H9 (cell line): ENCODE results near the gene SPAG7. TPM values are rescaled to one million over a fixed set of nuclear protein-coding genes. Genes with fewer than 3 reads are reported as not detected.

Experiments
- DNase-seq: peaks from one replicate; pipeline ENCODE4 v3.0.0-alpha.2; 2017
- H2AFZ ChIP-seq: one replicate; pipeline ENCODE4 v1.6.1; 2013; ENCODE audit warnings: mild to moderate bottlenecking, low read length, control low read depth, moderate library complexity
- H2AK5ac ChIP-seq: 2 replicates; pipeline ENCODE4 v1.6.1; 2013; ENCODE audit warnings: low read length, control low read depth, mixed read lengths; ENCODE audit not compliant: insufficient read length
- H2BK120ac ChIP-seq: one replicate; pipeline ENCODE4 v1.6.1; 2013; ENCODE audit warnings: low read depth, mild to moderate bottlenecking, low read length, control low read depth, inconsistent platforms; ENCODE audit not compliant: poor library complexity, severe bottlenecking
- H2BK12ac ChIP-seq: 2 replicates; pipeline ENCODE4 v1.6.1; 2013; ENCODE audit warnings: low read length, control low read depth, mixed read lengths, low read depth; ENCODE audit not compliant: insufficient read length
- H2BK15ac ChIP-seq: 2 replicates; pipeline ENCODE4 v1.6.1; 2013; ENCODE audit warnings: low read depth, low read length, control low read depth
- H2BK20ac ChIP-seq: one replicate; pipeline ENCODE4 v1.6.1; 2013; ENCODE audit warnings: low read depth, mild to moderate bottlenecking, low read length, control low read depth, inconsistent platforms; ENCODE audit not compliant: poor library complexity, severe bottlenecking
- H2BK5ac ChIP-seq: 2 replicates; pipeline ENCODE4 v1.6.1; 2013; ENCODE audit warnings: low read length, control low read depth, mixed read lengths; ENCODE audit not compliant: insufficient read length
- H3K14ac ChIP-seq: 2 replicates; pipeline ENCODE4 v1.6.1; 2013; ENCODE audit warnings: low read length, control low read depth; ENCODE audit not compliant: insufficient read depth
- H3K18ac ChIP-seq: 2 replicates; pipeline ENCODE4 v1.6.1; 2013; ENCODE audit warnings: low read depth, mild to moderate bottlenecking, mixed read lengths, low read length, control low read depth; ENCODE audit not compliant: insufficient read length
- H3K23ac ChIP-seq: 2 replicates; pipeline ENCODE4 v1.6.1; 2013; ENCODE audit warnings: low read length, control low read depth, mixed read lengths, low read depth; ENCODE audit not compliant: insufficient read length
- H3K23me2 ChIP-seq: 2 replicates; pipeline ENCODE4 v1.6.1; 2013; ENCODE audit warnings: low read depth, mild to moderate bottlenecking, mixed read lengths, low read length, control low read depth; ENCODE audit not compliant: insufficient read length, poor library complexity, severe bottlenecking
- H3K27ac ChIP-seq: 2 replicates; pipeline ENCODE4 v1.5.1; 2013; ENCODE audit warnings: low read length, control low read depth, mixed read lengths, low read depth; ENCODE audit not compliant: insufficient read length
- H3K27me3 ChIP-seq: 2 replicates; pipeline ENCODE4 v1.6.1; 2013; ENCODE audit warnings: low read length, control low read depth, inconsistent platforms; ENCODE audit not compliant: insufficient read depth
- H3K4ac ChIP-seq: 2 replicates; pipeline ENCODE4 v1.6.1; 2013; ENCODE audit warnings: low read depth, mild to moderate bottlenecking, control low read depth, inconsistent platforms, low read length, moderate library complexity
- H3K4me1 ChIP-seq: 2 replicates; pipeline ENCODE4 v1.6.1; 2013; ENCODE audit warnings: low read length, control low read depth, inconsistent platforms; ENCODE audit not compliant: insufficient read depth
- H3K4me2 ChIP-seq: 2 replicates; pipeline ENCODE4 v1.6.1; 2013; ENCODE audit warnings: low read length, control low read depth, mixed read lengths; ENCODE audit not compliant: insufficient read length, insufficient read depth
- H3K56ac ChIP-seq: 2 replicates; pipeline ENCODE4 v1.6.1; 2013; ENCODE audit warnings: low read depth, mild to moderate bottlenecking, mixed read lengths, low read length, control low read depth; ENCODE audit not compliant: insufficient read length
- H3K79me1 ChIP-seq: 2 replicates; pipeline ENCODE4 v1.6.1; 2013; ENCODE audit warnings: low read depth, mild to moderate bottlenecking, moderate library complexity, low read length, control low read depth, inconsistent platforms; ENCODE audit not compliant: insufficient read depth, poor library complexity, severe bottlenecking
- H3K79me2 ChIP-seq: 2 replicates; pipeline ENCODE4 v1.6.1; 2013; ENCODE audit warnings: low read length, control low read depth, inconsistent platforms; ENCODE audit not compliant: insufficient read depth
- H3K9ac ChIP-seq: 2 replicates; pipeline ENCODE4 v1.6.1; 2013; ENCODE audit warnings: low read length, control low read depth, mixed read lengths; ENCODE audit not compliant: insufficient read length; ENCODE audit errors: extremely low read depth
- H3K9me3 ChIP-seq: one replicate; pipeline ENCODE4 v1.6.1; 2013; ENCODE audit warnings: low read depth, low read length, inconsistent platforms; ENCODE audit not compliant: control insufficient read depth
- H3T11ph ChIP-seq: one replicate; pipeline ENCODE4 v1.6.1; 2013; ENCODE audit warnings: mild to moderate bottlenecking, low read length, control low read depth, inconsistent platforms
- H4K20me1 ChIP-seq: one replicate; pipeline ENCODE4 v1.6.1; 2013; ENCODE audit not compliant: control insufficient read depth, insufficient read length, insufficient read depth
- H4K5ac ChIP-seq: 2 replicates; pipeline ENCODE4 v1.6.1; 2013; ENCODE audit warnings: low read depth, mild to moderate bottlenecking, mixed read lengths, low read length, control low read depth; ENCODE audit not compliant: insufficient read length
- H4K8ac ChIP-seq: replicated peaks from 2 replicates; pipeline ENCODE4 v1.6.1; 2013; ENCODE audit warnings: low read length, control low read depth, mixed read lengths, low read depth; ENCODE audit not compliant: insufficient read length
- H4K91ac ChIP-seq: 2 replicates; pipeline ENCODE4 v1.6.1; 2013; ENCODE audit warnings: low read depth, mild to moderate bottlenecking, moderate library complexity, mixed read lengths, low read length, control low read depth; ENCODE audit not compliant: insufficient read length
- H3K27ac Mint-ChIP-seq, 3 experiments: 2 replicates in 2 of 3; 3 replicates in 1 of 3; pipeline ENCODE4 v1.8.0; 2020 to 2021; ENCODE audit warnings: mixed read lengths in 3 of 3, mild to moderate bottlenecking in 1 of 3, moderate library complexity in 1 of 3
- H3K27me3 Mint-ChIP-seq: 2 replicates; pipeline ENCODE4 v1.8.0; 2021; ENCODE audit warnings: low read depth, mild to moderate bottlenecking, moderate library complexity, mixed read lengths
- H3K36me3 Mint-ChIP-seq, 3 experiments: 2 replicates in 2 of 3; 3 replicates in 1 of 3; pipeline ENCODE4 v1.8.0; 2020 to 2021; ENCODE audit warnings: low read depth in 3 of 3, mixed read lengths in 3 of 3; ENCODE audit not compliant: insufficient read depth in 1 of 3
- H3K4me1 Mint-ChIP-seq, 2 experiments: 2 replicates each; pipeline ENCODE4 v1.8.0; 2020; ENCODE audit warnings: mixed read lengths in 2 of 2
- H3K4me3 Mint-ChIP-seq, 2 experiments: 2 replicates in 1 of 2; 3 replicates in 1 of 2; pipeline ENCODE4 v1.8.0; 2020 to 2021; ENCODE audit warnings: mild to moderate bottlenecking in 2 of 2, mixed read lengths in 2 of 2, moderate library complexity in 1 of 2
- H3K9me3 Mint-ChIP-seq, 2 experiments: 2 replicates in 1 of 2; 3 replicates in 1 of 2; pipeline ENCODE4 v1.8.0; 2020; ENCODE audit warnings: mild to moderate bottlenecking in 2 of 2, mixed read lengths in 2 of 2, moderate library complexity in 1 of 2
- WGBS: extraction: QIAGEN DNeasy Blood & Tissue Kit; methylation state at CpG from one replicate; pipeline ENCODE4 v1.1.7; 2013; ENCODE audit warnings: missing lambda C conversion rate, low lambda C conversion rate, mixed read lengths; ENCODE audit not compliant: insufficient read length; ENCODE audit errors: extremely low coverage; 5-methylcytosine and 5-hydroxymethylcytosine counted together
- total RNA-seq: library from RNA; stranded (reverse); gene quantifications from 2 replicates; pipeline ENCODE4 v1.2.1, GENCODE V29; 2021
- TF ChIP-seq, protein P1 (sequence below): fragments of 200-600 bp; sonication (generic); conservative IDR thresholded peaks from 3 replicates; pipeline ENCODE4 v1.8.0; 2021; ENCODE audit warnings: antibody characterized with exemption, mild to moderate bottlenecking

Gene SPAG7
- total RNA-seq, 1 experiment from 2014 or later, result 102 TPM

DNA sequence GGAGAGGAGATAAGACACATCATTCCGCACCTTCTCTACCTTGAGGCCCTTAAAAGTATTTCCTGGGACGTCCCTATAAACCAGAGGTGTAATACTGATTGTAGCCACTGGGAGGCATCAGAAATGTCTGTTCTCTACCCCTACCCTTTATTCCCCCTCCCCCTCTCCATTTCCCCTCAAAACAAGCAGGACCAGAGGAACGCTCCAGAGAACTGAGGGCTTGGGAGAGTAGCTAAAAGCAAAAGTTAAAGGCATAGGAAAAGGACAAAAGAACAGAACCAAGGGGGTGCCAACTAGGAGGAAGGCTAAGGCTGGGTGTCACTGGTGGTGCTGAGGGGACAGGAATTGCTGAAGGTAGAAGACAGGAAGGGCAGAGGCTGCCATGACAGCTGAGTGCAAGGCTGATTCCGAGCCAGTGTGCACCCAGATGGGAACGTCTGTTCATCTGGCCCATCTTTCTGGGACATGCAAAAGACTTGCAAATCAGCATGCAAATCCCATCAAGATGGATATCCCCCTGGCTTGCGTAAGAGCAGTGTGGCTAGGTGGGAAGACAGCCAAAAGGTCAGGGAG lies 13.1 kb upstream of the SPAG7 start:
- no peak overlapping the region for H3T11ph ChIP-seq
- no peaks in the 10 kb centered on the region for H4K20me1 ChIP-seq
- no peak overlapping the region for H3K27ac ChIP-seq
- no peaks in the 10 kb centered on the region for H3K9me3 ChIP-seq
- no CpG with 5 or more reads among the region's 6 CpGs for WGBS
- no peak overlapping the region for H3K9ac ChIP-seq
- H3K27me3 ChIP-seq, result peaks cover 12% of the 10 kb centered on the region; the same call in 1 of the 2 replicates
- no peak overlapping the region for H3K18ac ChIP-seq
- no peak overlapping the region for H4K91ac ChIP-seq
- H2BK12ac ChIP-seq, result no peak overlapping the region
- H3K23me2 ChIP-seq, result no peaks in the 10 kb centered on the region
- TF ChIP-seq, protein P1, sequence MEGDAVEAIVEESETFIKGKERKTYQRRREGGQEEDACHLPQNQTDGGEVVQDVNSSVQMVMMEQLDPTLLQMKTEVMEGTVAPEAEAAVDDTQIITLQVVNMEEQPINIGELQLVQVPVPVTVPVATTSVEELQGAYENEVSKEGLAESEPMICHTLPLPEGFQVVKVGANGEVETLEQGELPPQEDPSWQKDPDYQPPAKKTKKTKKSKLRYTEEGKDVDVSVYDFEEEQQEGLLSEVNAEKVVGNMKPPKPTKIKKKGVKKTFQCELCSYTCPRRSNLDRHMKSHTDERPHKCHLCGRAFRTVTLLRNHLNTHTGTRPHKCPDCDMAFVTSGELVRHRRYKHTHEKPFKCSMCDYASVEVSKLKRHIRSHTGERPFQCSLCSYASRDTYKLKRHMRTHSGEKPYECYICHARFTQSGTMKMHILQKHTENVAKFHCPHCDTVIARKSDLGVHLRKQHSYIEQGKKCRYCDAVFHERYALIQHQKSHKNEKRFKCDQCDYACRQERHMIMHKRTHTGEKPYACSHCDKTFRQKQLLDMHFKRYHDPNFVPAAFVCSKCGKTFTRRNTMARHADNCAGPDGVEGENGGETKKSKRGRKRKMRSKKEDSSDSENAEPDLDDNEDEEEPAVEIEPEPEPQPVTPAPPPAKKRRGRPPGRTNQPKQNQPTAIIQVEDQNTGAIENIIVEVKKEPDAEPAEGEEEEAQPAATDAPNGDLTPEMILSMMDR, result peak; percentile 81
- H3K9me3 Mint-ChIP-seq, result no peaks in the 10 kb centered on the region
- no peak overlapping the region for H2AFZ ChIP-seq
- H3K27me3 Mint-ChIP-seq, result peaks cover 73% of the 10 kb centered on the region
- H3K4me3 Mint-ChIP-seq, result peak overlapping the region in 1 of 2 experiments; percentile 52; a peak in 2 of 5 replicates
- no peak overlapping the region for H3K4me2 ChIP-seq
- peak overlapping the region in 1 of 3 experiments; percentile 66; a peak in 1 of 7 replicates for H3K27ac Mint-ChIP-seq
- peaks cover 0 to 32% (median 4%) of the 10 kb centered on the region in 3 experiments; a peak in 3 of 7 replicates for H3K36me3 Mint-ChIP-seq
- no peak overlapping the region for H3K56ac ChIP-seq
- H3K4me1 Mint-ChIP-seq, result peaks cover 7 to 10% of the 10 kb centered on the region in 2 experiments
- DNase-seq, result peak; percentile 72
- no peaks in the 10 kb centered on the region for H3K79me1 ChIP-seq
- no peak overlapping the region for H3K23ac ChIP-seq
- H3K14ac ChIP-seq, result no peak overlapping the region
- H2BK120ac ChIP-seq, result no peak overlapping the region
- no peak overlapping the region for H2BK20ac ChIP-seq
- no peak overlapping the region for H2AK5ac ChIP-seq
- peaks cover 4% of the 10 kb centered on the region; the same call in 1 of the 2 replicates for H3K4me1 ChIP-seq
- no peak overlapping the region for H2BK15ac ChIP-seq
- no peak overlapping the region for H4K5ac ChIP-seq
- H3K79me2 ChIP-seq, result no peaks in the 10 kb centered on the region
- H4K8ac ChIP-seq, result no peak overlapping the region
- no peak overlapping the region for H2BK5ac ChIP-seq
- H3K4ac ChIP-seq, result no peak overlapping the region
